NCI-H2029 treated with DMSO at 0.1 percent for 48 hours (cell line): ENCODE results near the gene SOX18.

Experiments
- DNase-seq: peaks from one replicate; lab custom pipeline; 2025; lab: John Stamatoyannopoulos, UW

The SOX18 gene

GRCh38 chr20:64080013-64080812, 30.8 kb upstream of the SOX18 start, which contains the start of gene OPRL1:
TSS of gene OPRL1 (plus strand) at chr20:64080082. CDS start at chr20:64092721, 12,639 bp downstream.
- DNase-seq = no peak

GRCh38 chr20:64079273-64080012, 30.0 kb upstream of the SOX18 start, which contains the start of gene RGS19:
TSS of gene RGS19 (minus strand) at chr20:64079518. CDS start at chr20:64076886, 2,632 bp downstream.
- no peak for DNase-seq

- DNase-seq = no peak
Observed at GRCh38 chr20:64078934-64079272, 29.5 kb upstream of the SOX18 start.

- DNase-seq = no peak
Observed at GRCh38 chr20:64077876-64078551, 28.6 kb upstream of the SOX18 start.

GRCh38 chr20:64077541-64077875, 28.1 kb upstream of the SOX18 start:
- no peak for DNase-seq

- DNase-seq = no peak
Observed at GRCh38 chr20:64077094-64077493, 27.7 kb upstream of the SOX18 start.

- no peak for DNase-seq
Observed at GRCh38 chr20:64076061-64076997, 26.9 kb upstream of the SOX18 start.

- DNase-seq = no peak
Observed at GRCh38 chr20:64075556-64075955, 26.1 kb upstream of the SOX18 start.

- DNase-seq = no peak
Observed at GRCh38 chr20:64074963-64075362, 25.5 kb upstream of the SOX18 start.

GRCh38 chr20:64074184-64074789, 24.8 kb upstream of the SOX18 start:
- DNase-seq = no peak

GRCh38 chr20:64073476-64074183, 24.2 kb upstream of the SOX18 start:
- no peak for DNase-seq

GRCh38 chr20:64072498-64073063, 23.1 kb upstream of the SOX18 start:
- DNase-seq = no peak

- no peak for DNase-seq
Observed at GRCh38 chr20:64071341-64072332, 22.2 kb upstream of the SOX18 start.

GRCh38 chr20:64070244-64070993, 21.0 kb upstream of the SOX18 start:
- no peak for DNase-seq

- DNase-seq = no peak
Observed at GRCh38 chr20:64069614-64070243, 20.3 kb upstream of the SOX18 start.

- DNase-seq = no peak
Observed at GRCh38 chr20:64069209-64069613, 19.8 kb upstream of the SOX18 start.

GRCh38 chr20:64068386-64069208, 19.2 kb upstream of the SOX18 start:
- DNase-seq = no peak
